T-helper 1 cell treated with Interleukin-12 subunit alpha and Interleukin-12 subunit beta and Interleukin-4 antibody, amounts not matched to agents 30 ng/mL and 1 ng/mL, for 36 hours (primary cell): ENCODE data around the gene PDE7B. TPM values are rescaled to one million over a fixed set of nuclear protein-coding genes. Genes with fewer than 3 reads are reported as not detected.
"Not testable (repeated sequence)": the region's sequence is repeated elsewhere in the genome, so short reads cannot be mapped to it uniquely, and the experiment has no call there.

Experiments
- intact Hi-C: fragments of 100-400 bp; cut with micrococcal nuclease; formaldehyde crosslinking; loops from one replicate; pipeline ENCODE4 v1.15.1; 2024
- total RNA-seq: library from RNA; stranded (reverse); gene quantifications from 2 replicates; pipeline ENCODE4 v1.2.3, GENCODE V29; 2022

PDE7B gene
- total RNA-seq, 1 donor from 2014 or later, result 7.1 TPM

GRCh38 chr6:136178749-136179148 lies 327.2 kb downstream of the PDE7B start:
- intact Hi-C loops, result no loop called here

GRCh38 chr6:136180704-136181511 lies 329.4 kb downstream of the PDE7B start:
- intact Hi-C loops, result no loop called here

GRCh38 chr6:136181512-136181833 lies 330.0 kb downstream of the PDE7B start:
- intact Hi-C loops, result no loop called here

- intact Hi-C loops, result no loop called here
Observed at GRCh38 chr6:136181861-136182260, 330.4 kb downstream of the PDE7B start.

DNA sequence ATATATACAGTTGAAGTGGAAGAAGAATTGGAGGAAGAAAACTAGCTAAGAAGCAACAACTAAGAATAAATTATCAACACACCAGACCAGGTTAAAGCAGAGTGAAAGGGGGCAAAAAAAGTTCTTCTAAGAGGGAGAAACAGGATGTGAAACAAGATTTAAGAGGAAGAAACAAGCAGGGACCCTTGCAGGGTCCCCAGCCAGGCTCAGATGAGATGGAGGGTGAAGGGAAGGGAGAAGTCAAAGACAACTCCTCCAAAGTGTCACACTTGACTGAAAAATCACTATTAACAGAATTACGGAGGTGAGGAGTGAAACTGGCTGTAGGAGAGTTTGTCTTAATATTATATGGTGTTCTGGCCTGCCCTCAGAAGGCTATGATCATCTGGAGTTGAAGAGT lies 333.2 kb downstream of the PDE7B start:
- intact Hi-C loops, result no loop called here

DNA sequence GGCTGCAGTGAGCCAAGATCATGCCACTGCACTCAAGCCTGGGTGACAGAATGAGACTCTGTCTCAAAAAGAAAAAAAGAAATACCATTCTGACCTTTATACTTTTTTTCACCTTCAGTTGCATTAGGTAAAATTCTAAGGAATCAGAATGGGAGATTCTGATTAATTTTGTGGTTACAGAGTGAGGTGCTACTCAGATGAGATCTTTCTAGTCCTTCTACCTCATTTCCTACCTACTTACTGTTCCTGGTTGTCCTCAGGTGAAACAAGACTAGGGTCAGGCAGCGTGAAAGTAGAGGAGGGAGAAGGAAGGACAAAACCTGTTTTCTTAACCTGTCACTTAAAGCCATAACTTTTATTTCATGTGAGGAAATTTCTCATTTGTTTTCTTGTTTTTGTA lies 334.9 kb downstream of the PDE7B start:
- intact Hi-C loops, result no loop called here

DNA sequence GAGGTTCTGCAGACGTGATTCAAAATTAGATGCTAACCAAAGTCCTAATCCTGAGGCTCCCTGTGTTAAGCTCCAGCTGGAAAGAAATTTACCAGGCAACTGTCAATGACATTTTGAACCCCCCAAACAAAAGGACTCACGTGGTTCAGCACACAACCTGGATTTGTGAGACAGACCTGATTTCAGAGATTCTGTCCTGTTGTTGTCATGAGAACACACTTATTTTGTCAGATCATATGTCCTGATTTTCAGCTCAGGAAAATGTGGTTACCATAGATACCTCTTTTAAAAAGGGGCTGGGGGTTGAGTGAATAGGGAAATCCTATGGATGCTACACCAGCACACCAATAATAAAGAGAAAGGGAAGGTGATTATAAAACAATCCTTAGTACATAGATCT lies 337.0 kb downstream of the PDE7B start:
- intact Hi-C loops, result no loop called here

- intact Hi-C loops, result no loop called here
Observed at GRCh38 chr6:136189104-136189503, 337.6 kb downstream of the PDE7B start.

DNA sequence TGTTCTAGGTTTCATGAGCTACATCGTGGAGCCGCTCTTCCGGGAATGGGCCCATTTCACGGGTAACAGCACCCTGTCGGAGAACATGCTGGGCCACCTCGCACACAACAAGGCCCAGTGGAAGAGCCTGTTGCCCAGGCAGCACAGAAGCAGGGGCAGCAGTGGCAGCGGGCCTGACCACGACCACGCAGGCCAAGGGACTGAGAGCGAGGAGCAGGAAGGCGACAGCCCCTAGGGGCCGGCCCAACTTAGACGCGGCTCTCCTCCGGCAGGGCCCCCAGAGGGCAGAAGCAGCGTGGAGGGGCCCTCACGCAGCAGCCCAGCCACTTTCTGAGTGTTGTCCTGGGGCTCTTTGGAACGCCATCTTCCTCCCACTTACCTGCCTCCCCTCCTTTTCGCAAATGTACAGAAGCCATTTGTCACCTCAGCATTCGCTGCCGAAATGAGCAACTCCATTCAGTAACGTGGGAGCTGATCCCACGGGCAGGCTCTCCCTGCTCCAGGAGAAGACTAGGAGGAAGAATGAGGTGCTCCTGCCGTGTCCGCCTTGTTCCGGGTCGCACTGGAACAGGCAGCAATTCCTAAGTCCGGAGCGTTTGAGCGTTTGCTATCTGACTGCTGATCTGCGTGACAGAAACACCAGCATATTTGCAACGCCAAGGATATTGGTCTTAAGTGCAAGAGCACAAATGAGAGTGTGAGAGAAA lies 340.3 kb downstream of the PDE7B start:
- intact Hi-C loops, result no loop called here

DNA sequence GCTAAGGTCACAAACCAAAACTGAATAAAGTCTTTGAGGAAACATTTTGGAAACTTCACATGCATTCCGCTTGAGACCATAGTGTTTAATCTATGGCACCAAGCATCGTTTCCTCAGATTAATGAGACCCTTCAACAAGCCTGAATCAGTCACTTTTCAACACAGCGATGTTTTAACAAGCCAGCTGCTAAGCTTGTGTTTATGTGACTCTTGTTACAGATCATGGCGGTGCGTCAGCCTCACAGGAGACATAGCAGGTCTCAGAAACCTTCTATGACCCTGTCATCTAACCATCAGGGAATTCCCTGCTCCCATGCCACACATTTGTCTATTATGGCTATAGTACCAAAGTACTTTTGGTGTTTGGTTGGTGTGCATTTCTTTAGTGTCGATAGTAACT lies 341.4 kb downstream of the PDE7B start:
- intact Hi-C loops, result no loop called here

DNA sequence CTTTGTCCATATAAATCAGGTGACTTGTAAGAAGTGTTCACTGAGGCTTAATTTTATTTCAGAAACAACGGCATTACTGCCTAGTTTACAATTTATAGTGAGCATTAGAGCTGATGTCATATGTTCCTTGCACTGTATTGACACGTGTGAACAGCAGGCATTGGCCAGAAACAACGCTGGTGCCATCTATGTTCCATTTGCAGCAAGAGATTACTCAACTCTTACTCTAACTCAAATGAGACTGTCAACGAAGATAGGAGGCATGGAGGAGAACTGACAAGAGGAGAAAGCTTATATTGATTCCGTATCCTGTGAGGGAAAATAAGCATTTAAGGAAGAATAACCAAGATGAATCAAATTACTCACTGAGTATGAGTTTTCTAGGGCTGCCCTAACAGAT lies 350.2 kb downstream of the PDE7B start:
- intact Hi-C loops, result no loop called here

- intact Hi-C loops, result no loop called here
Observed at GRCh38 chr6:136208783-136209182, 357.3 kb downstream of the PDE7B start.

DNA sequence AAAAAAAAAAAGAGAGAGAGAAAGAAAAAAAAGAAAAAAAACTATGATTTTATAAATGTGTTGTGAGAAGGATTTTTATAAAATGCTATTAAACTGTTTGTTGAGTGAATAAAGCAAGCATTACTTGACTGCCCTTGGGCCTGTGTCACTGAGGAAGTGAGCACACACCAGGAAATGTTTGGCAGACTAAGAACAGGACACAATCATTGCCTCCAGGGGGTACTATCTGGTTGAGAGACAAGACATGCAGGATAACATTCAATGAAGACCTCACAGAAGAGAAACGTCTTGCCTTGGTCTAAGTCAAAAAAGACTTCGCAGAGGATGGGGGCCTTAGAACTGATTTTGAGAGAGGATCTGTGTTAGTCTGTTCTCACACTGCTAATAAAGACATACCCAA lies 358.0 kb downstream of the PDE7B start:
- intact Hi-C loops, result no loop called here

GRCh38 chr6:136210398-136211165 lies 359.1 kb downstream of the PDE7B start:
- intact Hi-C loops, result no loop called here

GRCh38 chr6:136212608-136213007 lies 361.1 kb downstream of the PDE7B start:
- intact Hi-C loops, result no loop called here

DNA sequence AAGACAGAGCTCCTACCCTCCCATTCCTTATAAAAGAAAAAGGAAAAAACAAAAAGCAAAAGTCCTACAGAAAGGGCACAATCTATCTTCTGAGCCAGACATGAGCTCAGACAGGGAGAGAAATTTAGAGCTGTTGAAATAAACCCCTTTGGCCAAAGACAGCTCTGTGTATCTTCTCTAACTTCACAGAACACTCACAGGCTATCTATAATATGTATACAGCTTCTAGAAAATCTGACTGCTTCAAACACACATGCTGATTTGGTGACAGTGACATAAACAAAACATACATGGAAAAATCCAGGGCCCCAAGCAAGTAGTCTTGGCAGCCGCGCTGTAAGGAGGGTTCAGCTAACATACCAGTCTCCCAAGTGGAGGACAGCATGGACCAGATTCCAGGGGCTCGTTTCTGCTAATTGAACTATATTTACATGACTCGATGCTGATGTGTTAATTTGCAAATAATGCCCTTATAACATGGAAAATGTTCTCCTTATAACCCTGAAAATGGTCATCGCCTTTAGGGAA lies 361.6 kb downstream of the PDE7B start:
- intact Hi-C loops, result no loop called here

- intact Hi-C loops, result no loop called here
Observed at GRCh38 chr6:136213853-136214252, 362.4 kb downstream of the PDE7B start.

DNA sequence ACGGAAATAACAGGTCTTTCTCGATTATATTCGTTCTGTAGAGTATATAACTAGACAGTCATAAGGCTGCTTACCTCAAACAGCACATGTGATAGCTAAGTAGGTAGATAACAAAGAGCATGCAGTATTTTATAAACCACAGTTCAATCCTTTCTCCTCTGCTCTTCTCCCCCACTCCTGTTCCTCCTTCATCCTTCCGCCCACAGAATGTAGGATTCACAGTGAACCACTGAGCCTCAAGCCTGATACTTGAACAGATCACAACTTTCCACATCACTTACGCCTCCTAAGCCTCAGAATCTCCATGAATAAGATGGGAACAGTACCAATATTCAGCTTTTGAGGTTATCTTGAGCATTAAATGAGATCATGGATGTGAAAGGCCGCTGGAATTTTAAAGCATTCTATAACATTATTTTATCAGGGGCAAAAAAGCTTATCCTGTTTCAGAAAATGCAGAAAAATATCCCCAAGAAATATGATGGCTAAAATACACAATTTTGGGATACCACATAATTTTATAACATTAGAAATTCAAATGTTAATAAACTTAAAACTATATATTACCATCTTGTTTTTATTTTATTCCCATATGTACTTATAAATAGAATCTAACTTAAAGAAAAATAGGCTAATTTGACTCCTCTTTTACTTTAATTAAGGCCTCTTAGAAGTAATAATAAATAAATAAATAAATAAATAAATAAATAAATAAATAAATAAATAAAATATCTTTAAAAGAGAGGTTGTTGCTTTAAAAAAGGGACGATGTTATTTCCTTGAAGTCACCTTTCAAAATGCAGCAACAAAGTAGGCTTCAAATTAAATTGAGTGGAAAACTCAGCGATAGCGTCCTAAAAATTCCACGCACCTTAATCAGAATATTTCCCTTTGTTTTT lies 365.3 kb downstream of the PDE7B start:
- intact Hi-C loops, result no loop called here

DNA sequence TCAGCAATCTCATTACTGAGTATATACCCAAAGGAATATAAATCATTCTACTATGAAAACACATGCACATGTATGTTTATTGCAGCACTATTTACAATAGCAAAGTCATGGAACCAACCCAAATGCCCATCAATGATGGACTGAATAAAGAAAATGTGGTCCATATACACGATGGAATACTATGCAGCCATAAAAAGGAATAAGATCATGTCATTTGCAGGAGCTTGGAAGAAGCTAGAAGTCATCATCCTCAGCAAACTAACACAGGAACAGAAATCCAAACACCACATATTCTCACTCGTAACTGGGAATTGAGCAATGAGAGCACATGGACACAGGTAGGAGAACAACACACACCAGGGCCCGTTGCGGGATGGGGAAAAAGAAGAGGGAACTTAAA lies 373.5 kb downstream of the PDE7B start:
- intact Hi-C loops, result not testable (repeated sequence)

GRCh38 chr6:136225496-136225895 lies 374.0 kb downstream of the PDE7B start:
- intact Hi-C loops, result no loop called here
